IPS DF 6.9 (cell line): ENCODE measurements around the gene BACH2.

Experiments used
- DNase-seq: peaks from one replicate; pipeline ENCODE4 v3.0.0-alpha.2; 2013; ENCODE audit warnings: low read depth, low spot score
- H3K27ac ChIP-seq: one replicate; pipeline ENCODE4 v1.5.1; 2013; ENCODE audit warnings: low read length, control low read depth
- H3K27me3 ChIP-seq: 2 replicates; pipeline ENCODE4 v1.6.1; 2013; ENCODE audit warnings: mild to moderate bottlenecking, low read length; ENCODE audit not compliant: control insufficient read depth, insufficient read depth
- H3K36me3 ChIP-seq: 2 replicates; pipeline ENCODE4 v1.6.1; 2013; ENCODE audit warnings: low read length; ENCODE audit not compliant: control insufficient read depth, insufficient read depth
- H3K4me1 ChIP-seq: 2 replicates; pipeline ENCODE4 v1.6.1; 2013; ENCODE audit warnings: low read length; ENCODE audit not compliant: control insufficient read depth, insufficient read depth
- H3K4me3 ChIP-seq: 2 replicates; pipeline ENCODE4 v1.5.1; 2013; ENCODE audit warnings: mild to moderate bottlenecking, low read length
- H3K9me3 ChIP-seq: 2 replicates; pipeline ENCODE4 v1.6.1; 2013; ENCODE audit warnings: low read length, inconsistent platforms; ENCODE audit not compliant: control insufficient read depth, insufficient read depth
- WGBS: extraction: QIAGEN DNeasy Blood & Tissue Kit; methylation state at CpG from one replicate; pipeline ENCODE4 v1.1.7; 2013; ENCODE audit warnings: mixed read lengths, missing lambda C conversion rate; ENCODE audit not compliant: insufficient read length, insufficient coverage; 5-methylcytosine and 5-hydroxymethylcytosine counted together

Gene BACH2

DNA sequence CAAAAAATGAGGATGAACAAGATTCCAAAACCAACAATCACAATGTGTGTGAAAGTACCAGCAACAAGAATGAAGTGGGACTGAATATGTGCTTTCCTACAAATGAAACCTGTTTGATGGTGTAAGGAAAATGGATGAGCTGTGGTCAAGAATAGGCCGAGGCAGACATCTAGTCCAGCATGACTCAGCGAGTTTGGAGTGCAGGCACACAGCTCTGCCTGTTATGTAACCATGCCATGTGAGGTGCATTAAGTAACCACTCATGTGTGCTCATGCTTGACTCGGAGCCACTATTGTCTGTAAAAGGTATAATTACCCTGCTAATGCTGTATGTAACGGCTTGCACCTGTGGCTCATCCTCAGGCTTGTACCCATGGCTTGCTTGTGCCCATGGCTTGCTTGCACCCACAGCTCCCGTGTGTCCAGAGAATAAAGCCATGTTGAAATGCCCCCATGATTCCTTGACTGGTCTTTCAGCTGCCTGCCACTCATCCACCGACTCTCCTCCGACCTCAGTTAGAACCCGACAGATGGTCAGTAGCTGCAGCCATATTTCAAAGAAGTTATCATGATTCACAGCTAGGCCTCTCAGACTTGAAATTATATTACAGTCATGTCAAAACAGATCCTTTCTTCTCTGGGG is 98.7 kb downstream of the BACH2 start:
- no peaks in the 10 kb centered on the region; the same call in 1 of the 2 replicates for H3K9me3 ChIP-seq
- no peaks in the 10 kb centered on the region for H3K4me1 ChIP-seq
- H3K27me3 ChIP-seq: no peaks in the 10 kb centered on the region
- H3K4me3 ChIP-seq: no peak overlapping the region
- WGBS: no CpG with 5 or more reads among the region's 8 CpGs
- H3K36me3 ChIP-seq: no peaks in the 10 kb centered on the region
- no peak overlapping the region for H3K27ac ChIP-seq
- no peak for DNase-seq

DNA sequence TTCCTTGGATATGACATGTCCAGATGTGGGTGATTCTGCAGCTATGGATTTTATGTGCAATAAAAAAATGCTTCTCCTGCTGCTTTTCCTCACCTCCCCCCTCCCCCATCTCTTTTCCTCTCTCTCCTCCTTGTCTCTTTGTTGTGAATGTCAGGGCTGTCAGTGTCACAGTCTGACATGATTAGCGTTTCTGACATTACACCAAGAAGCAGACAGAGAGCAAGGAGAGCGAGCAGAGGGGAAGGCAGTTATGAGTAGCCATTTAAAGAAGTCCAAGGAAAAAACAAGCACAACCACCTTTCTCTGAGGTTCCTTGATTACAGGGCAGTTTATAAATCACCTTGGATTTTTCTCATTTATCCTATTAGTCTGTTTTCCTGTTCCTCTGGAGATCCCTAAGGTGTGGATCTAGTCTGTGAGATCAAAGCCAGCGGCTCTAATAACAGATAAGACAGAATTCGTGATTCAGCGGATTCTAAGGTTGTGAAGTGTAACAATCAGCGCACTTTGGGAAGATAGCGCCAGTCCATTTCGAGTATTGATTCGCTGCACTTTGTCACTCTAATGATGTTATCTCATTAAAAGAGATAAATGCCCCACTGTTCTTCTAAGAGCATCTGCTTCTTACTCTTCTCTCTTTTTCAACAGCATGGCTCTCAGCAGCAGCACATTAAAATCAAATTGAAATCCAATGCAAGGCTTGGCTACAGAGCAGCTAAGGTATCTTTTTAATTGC is 101.4 kb downstream of the BACH2 start:
- WGBS: no CpG with 5 or more reads among the region's 9 CpGs
- no peaks in the 10 kb centered on the region; the same call in 1 of the 2 replicates for H3K9me3 ChIP-seq
- no peak for DNase-seq
- H3K27ac ChIP-seq: no peak overlapping the region
- no peaks in the 10 kb centered on the region for H3K36me3 ChIP-seq
- H3K27me3 ChIP-seq: no peaks in the 10 kb centered on the region
- H3K4me3 ChIP-seq: no peak overlapping the region
- H3K4me1 ChIP-seq: no peaks in the 10 kb centered on the region

DNA sequence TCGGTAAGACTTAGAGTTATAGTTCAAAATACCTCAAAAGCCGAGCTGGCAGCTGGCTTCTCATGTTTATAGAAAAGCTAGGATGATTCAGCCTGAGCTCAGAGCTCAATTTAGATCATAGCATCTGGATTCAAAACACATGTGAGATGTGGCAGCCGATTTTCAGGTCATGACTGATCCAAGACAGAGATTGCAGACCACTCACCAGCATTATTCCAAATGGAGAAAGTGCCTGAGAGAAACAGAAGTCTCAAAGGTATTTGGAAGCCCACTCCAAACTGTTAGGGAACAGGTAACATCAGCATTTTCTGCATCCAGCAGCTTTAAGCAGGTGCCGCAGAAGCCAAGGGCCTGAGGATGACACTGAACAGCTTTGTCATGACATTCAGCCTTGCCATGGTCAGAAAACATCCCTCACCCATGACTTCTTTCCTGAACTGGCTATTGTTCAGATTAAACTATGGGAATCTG is 102.2 kb downstream of the BACH2 start:
- WGBS: no CpG with 5 or more reads among the region's 4 CpGs
- no peak overlapping the region for H3K27ac ChIP-seq
- no peak for DNase-seq
- H3K4me1 ChIP-seq: no peaks in the 10 kb centered on the region
- no peak overlapping the region for H3K4me3 ChIP-seq
- no peaks in the 10 kb centered on the region for H3K36me3 ChIP-seq
- H3K27me3 ChIP-seq: no peaks in the 10 kb centered on the region
- H3K9me3 ChIP-seq: no peaks in the 10 kb centered on the region; the same call in 1 of the 2 replicates

DNA sequence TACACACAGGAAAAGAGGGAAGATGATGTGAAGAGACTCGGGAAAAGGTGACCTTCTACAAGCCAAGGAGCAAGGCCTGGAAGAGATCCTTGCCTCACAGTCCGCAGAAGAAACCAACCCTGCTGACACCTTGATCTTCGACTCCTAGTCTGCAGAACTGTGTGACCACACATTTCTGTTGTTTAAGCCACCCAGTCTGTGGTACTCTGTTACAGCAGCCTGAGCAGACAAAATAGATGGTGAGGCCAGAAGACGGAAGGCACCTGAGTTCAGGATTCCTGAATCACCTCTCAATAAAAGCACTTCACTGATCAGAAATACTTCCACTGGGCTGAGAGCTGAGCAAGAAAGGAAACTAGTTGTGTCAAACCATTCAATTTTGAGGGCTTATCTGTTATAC is 103.3 kb downstream of the BACH2 start:
- no peak overlapping the region for H3K4me3 ChIP-seq
- H3K36me3 ChIP-seq: no peaks in the 10 kb centered on the region
- H3K27me3 ChIP-seq: no peaks in the 10 kb centered on the region
- WGBS: no CpG with 5 or more reads among the region's 4 CpGs
- no peak for DNase-seq
- H3K27ac ChIP-seq: no peak overlapping the region
- H3K4me1 ChIP-seq: no peaks in the 10 kb centered on the region
- no peaks in the 10 kb centered on the region; the same call in 1 of the 2 replicates for H3K9me3 ChIP-seq

DNA sequence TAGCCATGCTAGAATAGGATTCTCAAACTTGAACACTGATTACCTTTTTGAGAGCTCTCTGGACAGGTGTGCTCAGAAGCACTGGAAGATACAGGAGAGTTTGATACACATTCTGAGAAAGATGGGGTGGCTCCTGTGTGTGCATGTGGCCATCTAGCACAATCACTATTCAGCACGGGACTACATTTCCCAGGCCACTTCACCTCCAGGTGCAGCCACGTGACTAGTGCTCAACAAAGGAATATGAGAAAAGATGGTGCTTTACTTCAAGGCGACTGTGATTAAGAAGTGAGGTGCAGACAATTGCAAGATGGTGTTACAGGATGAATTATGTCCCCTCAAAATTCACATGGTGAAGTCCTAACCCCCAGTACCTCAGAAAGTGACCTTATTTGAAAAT is 103.8 kb downstream of the BACH2 start:
- no peaks in the 10 kb centered on the region for H3K4me1 ChIP-seq
- H3K9me3 ChIP-seq: no peaks in the 10 kb centered on the region; the same call in 1 of the 2 replicates
- no peaks in the 10 kb centered on the region for H3K36me3 ChIP-seq
- no peak for DNase-seq
- no peak overlapping the region for H3K27ac ChIP-seq
- H3K4me3 ChIP-seq: no peak overlapping the region
- no CpG with 5 or more reads among the region's 3 CpGs for WGBS
- no peaks in the 10 kb centered on the region for H3K27me3 ChIP-seq

DNA sequence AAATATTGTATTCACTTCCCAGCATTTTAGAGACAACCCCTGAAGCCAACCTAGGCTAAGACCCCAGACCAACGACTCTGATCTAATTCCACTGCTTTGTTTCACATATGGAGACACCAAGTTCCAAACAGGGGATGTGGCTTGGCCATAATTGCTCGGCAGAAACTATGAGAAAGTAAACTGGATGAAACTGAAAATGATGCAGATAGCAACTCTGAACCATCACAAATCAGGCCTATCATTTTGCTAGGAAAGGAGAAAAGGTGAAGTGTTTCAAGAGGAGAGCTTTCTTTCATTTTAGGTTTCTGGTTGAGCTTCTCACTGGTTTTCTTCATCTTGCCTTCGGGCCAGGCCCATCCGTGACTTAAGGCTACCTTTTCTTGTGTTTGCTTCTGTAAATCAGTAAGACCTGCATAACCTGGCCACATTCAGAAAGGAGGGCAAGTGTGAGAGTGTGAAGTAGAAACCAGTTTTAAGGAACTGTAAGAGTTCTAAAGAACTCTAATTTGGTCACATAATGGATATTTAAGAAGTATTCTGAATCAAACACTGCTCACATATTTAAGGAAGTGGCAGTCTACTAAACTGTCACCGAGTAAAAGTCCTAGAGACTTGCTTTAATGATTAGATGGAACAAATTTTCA is 105.8 kb downstream of the BACH2 start:
- Histone ChIP-seq H3K4me1 (no peaks in the 10 kb centered on the region), H3K36me3 (no peaks in the 10 kb centered on the region), H3K27ac (no peak overlapping the region), H3K4me3 (no peak overlapping the region), H3K27me3 (no peaks in the 10 kb centered on the region), H3K9me3 (no peaks in the 10 kb centered on the region)
- no peak for DNase-seq
- WGBS: no CpG with 5 or more reads among the region's 5 CpGs

DNA sequence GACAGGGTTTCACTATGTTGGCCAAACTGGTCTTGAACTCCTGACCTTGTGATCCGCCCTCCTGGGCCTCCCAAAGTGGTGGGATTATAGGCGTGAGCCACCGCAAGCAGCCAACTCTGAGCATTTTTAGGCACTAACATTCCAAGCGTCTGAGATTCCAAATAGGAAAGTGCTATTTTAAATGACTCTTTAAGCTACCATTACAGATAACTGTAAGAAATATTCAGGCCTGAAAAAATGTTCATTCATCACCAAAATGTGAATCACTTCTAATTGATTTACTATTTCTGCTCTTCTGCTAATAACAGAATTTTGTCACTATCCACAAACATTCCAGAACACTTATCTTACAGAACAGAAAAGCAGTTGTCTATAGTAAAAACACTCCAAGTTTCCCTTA is 106.5 kb downstream of the BACH2 start:
- no peak for DNase-seq
- H3K9me3 ChIP-seq: no peaks in the 10 kb centered on the region
- no peaks in the 10 kb centered on the region for H3K27me3 ChIP-seq
- no peaks in the 10 kb centered on the region for H3K36me3 ChIP-seq
- H3K27ac ChIP-seq: no peak overlapping the region
- H3K4me1 ChIP-seq: no peaks in the 10 kb centered on the region
- H3K4me3 ChIP-seq: no peak overlapping the region
- WGBS: no CpG with 5 or more reads among the region's 4 CpGs

DNA sequence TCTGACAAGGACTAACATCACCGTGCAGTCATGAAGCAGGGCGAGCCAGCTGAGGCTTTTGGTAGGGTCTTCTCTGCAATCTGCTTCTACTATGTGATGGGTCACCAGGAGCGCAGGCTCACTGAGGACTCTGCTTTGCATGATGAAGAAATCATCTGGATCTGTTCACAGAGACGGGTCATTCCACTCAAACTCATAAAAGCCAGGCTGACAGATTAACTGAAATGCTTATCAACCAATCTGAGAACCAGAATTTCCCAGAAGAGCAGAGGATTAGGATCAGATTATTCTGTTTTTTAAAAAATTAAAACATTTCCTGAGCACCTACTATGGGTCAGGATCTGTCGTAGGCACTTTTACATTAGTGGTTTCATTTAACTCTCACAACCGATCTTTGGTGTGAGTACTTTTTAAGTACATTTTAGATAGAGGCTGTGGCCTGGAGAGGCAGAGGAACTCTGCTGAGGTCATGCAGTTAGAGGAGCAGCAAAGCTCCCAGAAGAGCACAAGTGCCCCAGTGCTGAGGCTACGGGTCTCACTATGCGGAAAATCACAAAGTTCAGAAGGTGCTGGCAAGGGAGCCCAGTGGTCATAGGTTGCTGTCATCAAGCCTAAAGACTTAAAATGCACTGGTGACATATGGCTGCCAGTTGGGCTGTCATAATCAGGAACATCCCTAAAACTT is 109.1 kb downstream of the BACH2 start:
- WGBS: no CpG with 5 or more reads among the region's 8 CpGs
- Histone ChIP-seq H3K36me3 (no peaks in the 10 kb centered on the region), H3K4me1 (no peaks in the 10 kb centered on the region; the same call in 1 of the 2 replicates), H3K27me3 (no peaks in the 10 kb centered on the region; the same call in 1 of the 2 replicates), H3K27ac (no peak overlapping the region), H3K9me3 (no peaks in the 10 kb centered on the region), H3K4me3 (no peak overlapping the region)
- no peak for DNase-seq

DNA sequence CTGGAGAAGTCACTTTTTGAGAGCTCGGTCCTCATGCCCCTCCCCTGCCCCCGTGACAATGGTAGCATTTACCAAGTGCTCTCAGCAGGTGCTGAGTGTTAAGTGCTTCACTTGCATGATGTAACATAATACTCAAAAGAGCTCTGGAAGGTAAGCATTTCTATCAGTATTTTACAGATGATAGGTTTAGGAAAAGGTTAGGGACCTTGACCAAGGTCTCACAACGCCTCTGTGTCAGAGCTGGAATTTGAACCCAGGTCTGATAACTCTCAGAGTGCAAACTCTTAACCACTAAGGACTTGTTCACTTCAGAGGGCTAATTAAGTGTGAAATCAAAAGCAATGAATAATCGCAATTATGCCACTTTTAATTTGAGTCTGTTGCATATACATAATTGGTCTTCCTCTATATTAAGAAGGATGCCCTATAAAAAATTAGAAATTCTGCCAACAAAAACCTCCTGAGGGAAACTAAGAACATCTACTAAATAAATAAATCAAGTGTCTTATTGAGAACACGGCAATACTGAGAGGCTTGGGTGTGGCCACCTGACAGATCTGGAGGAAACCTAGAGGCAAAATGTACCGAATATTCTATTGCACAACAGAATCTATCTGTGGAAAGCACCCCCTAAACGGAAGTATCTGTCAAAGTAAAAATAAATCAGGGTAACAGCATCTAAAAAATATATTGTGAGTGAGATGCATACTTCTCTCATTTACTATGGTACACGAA is 109.8 kb downstream of the BACH2 start:
- H3K9me3 ChIP-seq: no peaks in the 10 kb centered on the region
- no peaks in the 10 kb centered on the region for H3K36me3 ChIP-seq

More for the DNA sequence above, 109.8 kb downstream of the BACH2 start:
- H3K27ac ChIP-seq: no peak overlapping the region
- DNase-seq: no peak
- no peaks in the 10 kb centered on the region; the same call in 1 of the 2 replicates for H3K4me1 ChIP-seq
- no CpG with 5 or more reads among the region's 8 CpGs for WGBS
- H3K4me3 ChIP-seq: no peak overlapping the region
- no peaks in the 10 kb centered on the region; the same call in 1 of the 2 replicates for H3K27me3 ChIP-seq
